OCI-LY1 (cell line): ENCODE measurements around the gene ANKDD1A.

Experiments used
- EZH2 ChIP-seq: fragments of 200-600 bp; sonication (generic), shearing (Covaris generic); IDR thresholded peaks from 2 replicates; pipeline ENCODE4 v1.8.0; 2017; ENCODE audit warnings: borderline replicate concordance, mixed run types, mild to moderate bottlenecking, antibody characterized with exemption, low read length, moderate library complexity, mixed read lengths
- TF ChIP-seq, protein P1 (sequence below): fragments of 200-600 bp; sonication (generic), shearing (Covaris generic); IDR thresholded peaks from 2 replicates; pipeline ENCODE4 v1.5.1; 2017; ENCODE audit warnings: mild to moderate bottlenecking, antibody characterized with exemption, low read length, moderate library complexity, mixed read lengths

DNA sequence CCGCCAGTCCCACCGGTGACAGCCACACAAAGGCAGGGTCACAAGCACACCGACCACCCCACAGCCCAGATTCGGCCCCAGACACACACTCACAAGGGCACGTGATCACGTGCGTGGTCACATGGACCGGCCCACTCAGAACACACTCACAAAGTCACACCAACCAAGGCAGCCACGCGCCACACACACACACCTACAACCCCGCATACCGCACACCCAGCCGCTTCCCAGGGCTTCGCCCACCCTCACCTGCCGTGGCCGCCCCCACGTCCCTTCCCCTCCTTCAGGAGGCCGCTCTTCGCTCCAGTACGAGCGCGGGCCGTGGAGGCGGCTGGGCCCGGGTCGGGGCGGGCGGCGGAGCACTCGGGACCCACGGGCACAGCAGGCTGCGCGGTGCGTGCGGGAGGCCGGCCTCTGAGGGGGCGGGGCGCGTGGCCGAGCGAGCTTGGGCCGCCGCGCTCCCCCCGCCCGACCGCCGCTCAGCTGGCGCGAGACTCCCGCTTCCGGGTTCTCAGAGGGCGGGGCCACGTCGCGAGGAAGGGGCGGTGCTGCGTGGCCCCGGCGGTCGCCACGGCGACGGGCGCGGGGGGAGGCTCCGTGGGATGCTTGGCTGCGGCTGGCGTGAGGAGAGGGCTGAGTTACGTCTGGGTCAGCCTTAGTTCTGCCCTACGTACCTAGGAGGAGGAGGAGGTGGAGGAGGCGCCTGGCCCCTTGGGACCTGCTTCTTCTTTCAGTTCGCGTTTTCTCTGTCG is 77.9 kb downstream of the ANKDD1A start, which contains the start of gene SPG21:
- TF ChIP-seq, protein P1, sequence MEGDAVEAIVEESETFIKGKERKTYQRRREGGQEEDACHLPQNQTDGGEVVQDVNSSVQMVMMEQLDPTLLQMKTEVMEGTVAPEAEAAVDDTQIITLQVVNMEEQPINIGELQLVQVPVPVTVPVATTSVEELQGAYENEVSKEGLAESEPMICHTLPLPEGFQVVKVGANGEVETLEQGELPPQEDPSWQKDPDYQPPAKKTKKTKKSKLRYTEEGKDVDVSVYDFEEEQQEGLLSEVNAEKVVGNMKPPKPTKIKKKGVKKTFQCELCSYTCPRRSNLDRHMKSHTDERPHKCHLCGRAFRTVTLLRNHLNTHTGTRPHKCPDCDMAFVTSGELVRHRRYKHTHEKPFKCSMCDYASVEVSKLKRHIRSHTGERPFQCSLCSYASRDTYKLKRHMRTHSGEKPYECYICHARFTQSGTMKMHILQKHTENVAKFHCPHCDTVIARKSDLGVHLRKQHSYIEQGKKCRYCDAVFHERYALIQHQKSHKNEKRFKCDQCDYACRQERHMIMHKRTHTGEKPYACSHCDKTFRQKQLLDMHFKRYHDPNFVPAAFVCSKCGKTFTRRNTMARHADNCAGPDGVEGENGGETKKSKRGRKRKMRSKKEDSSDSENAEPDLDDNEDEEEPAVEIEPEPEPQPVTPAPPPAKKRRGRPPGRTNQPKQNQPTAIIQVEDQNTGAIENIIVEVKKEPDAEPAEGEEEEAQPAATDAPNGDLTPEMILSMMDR, result no peak
- no peak for TF ChIP-seq EZH2
